Neural crest cell (in vitro differentiated cells): ENCODE measurements around the gene TBC1D14. TPM values are rescaled to one million over a fixed set of nuclear protein-coding genes. Genes with fewer than 3 reads are reported as not detected.

Source experiments
- DNase-seq: peaks from one replicate; pipeline ENCODE4 v3.0.0; 2021; ENCODE audit warnings: low read depth, mixed read lengths, low spot score
- H3K27ac Mint-ChIP-seq: one replicate; pipeline ENCODE4 v1.8.0; 2021; ENCODE audit warnings: mild to moderate bottlenecking, mixed read lengths; ENCODE audit not compliant: unreplicated experiment
- H3K27me3 Mint-ChIP-seq: 2 replicates; pipeline ENCODE4 v1.8.0; 2021; ENCODE audit warnings: low read depth, mild to moderate bottlenecking, mixed read lengths
- H3K36me3 Mint-ChIP-seq: 2 replicates; pipeline ENCODE4 v1.8.0; 2021; ENCODE audit warnings: low read depth, mild to moderate bottlenecking, mixed read lengths
- H3K4me1 Mint-ChIP-seq: 2 replicates; pipeline ENCODE4 v1.8.0; 2021; ENCODE audit warnings: mixed read lengths
- H3K4me3 Mint-ChIP-seq: one replicate; pipeline ENCODE4 v1.8.0; 2021; ENCODE audit warnings: mild to moderate bottlenecking, mixed read lengths
- H3K9me3 Mint-ChIP-seq: 2 replicates; pipeline ENCODE4 v1.8.0; 2021; ENCODE audit warnings: mixed read lengths
- total RNA-seq: library from RNA; stranded (reverse); gene quantifications from 2 replicates; pipeline ENCODE4 v1.2.1, GENCODE V29; 2021
- TF ChIP-seq, protein P1 (sequence below): fragments of 200-600 bp; sonication (generic); conservative IDR thresholded peaks from 2 replicates; pipeline ENCODE4 v1.5.0; 2021; ENCODE audit warnings: antibody characterized with exemption, mild to moderate bottlenecking

TBC1D14 gene
- total RNA-seq, 1 donor from 2014 or later = 56.3 TPM

GRCh38 chr4:7068883-7069282 is 159.3 kb downstream of the TBC1D14 start:
- H3K27ac Mint-ChIP-seq = no peak overlapping the region
- DNase-seq = no peak
- H3K4me3 Mint-ChIP-seq = peak overlapping the region; percentile 98
- TF ChIP-seq, protein P1, sequence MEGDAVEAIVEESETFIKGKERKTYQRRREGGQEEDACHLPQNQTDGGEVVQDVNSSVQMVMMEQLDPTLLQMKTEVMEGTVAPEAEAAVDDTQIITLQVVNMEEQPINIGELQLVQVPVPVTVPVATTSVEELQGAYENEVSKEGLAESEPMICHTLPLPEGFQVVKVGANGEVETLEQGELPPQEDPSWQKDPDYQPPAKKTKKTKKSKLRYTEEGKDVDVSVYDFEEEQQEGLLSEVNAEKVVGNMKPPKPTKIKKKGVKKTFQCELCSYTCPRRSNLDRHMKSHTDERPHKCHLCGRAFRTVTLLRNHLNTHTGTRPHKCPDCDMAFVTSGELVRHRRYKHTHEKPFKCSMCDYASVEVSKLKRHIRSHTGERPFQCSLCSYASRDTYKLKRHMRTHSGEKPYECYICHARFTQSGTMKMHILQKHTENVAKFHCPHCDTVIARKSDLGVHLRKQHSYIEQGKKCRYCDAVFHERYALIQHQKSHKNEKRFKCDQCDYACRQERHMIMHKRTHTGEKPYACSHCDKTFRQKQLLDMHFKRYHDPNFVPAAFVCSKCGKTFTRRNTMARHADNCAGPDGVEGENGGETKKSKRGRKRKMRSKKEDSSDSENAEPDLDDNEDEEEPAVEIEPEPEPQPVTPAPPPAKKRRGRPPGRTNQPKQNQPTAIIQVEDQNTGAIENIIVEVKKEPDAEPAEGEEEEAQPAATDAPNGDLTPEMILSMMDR = no peak
- peaks cover 42% of the 10 kb centered on the region for H3K4me1 Mint-ChIP-seq
- H3K36me3 Mint-ChIP-seq = peaks cover 5% of the 10 kb centered on the region
- no peaks in the 10 kb centered on the region for H3K9me3 Mint-ChIP-seq
- H3K27me3 Mint-ChIP-seq = peaks cover 19% of the 10 kb centered on the region

GRCh38 chr4:7070729-7071511 is 161.3 kb downstream of the TBC1D14 start:
- peak; percentile 83 for DNase-seq
- peaks cover 4% of the 10 kb centered on the region for H3K36me3 Mint-ChIP-seq
- H3K27me3 Mint-ChIP-seq = peaks cover 19% of the 10 kb centered on the region
- H3K27ac Mint-ChIP-seq = no peak overlapping the region
- peak overlapping the region; percentile 84 for H3K4me3 Mint-ChIP-seq
- H3K9me3 Mint-ChIP-seq = no peaks in the 10 kb centered on the region
- TF ChIP-seq, protein P1 = peak; percentile 98
- peaks cover 32% of the 10 kb centered on the region for H3K4me1 Mint-ChIP-seq

DNA sequence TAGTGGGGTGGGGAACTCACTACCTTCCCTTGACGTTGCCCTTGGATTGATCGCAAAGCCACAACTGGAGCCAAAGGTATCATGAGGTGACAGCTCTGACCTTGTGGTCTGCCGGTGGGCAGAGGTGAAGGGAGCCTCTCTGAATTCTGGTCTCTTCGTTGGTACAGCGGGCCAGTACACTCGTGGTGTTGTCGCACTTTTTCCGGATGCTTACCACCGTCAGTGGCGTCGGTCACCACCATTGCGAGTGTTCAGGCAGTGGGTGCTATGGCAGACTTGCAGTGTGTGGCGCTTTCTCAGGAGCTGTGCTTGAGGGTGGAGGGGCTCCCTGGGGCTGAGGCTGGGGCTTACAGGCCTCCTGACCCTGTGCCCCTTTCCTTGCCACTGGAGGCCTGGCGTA is 163.4 kb downstream of the TBC1D14 start:
- no peak for DNase-seq
- no peak overlapping the region for H3K27ac Mint-ChIP-seq
- TF ChIP-seq, protein P1 = no peak
- H3K36me3 Mint-ChIP-seq = peaks cover under 1% of the 10 kb centered on the region
- peaks cover 15% of the 10 kb centered on the region for H3K4me1 Mint-ChIP-seq
- no peaks in the 10 kb centered on the region for H3K9me3 Mint-ChIP-seq
- H3K27me3 Mint-ChIP-seq = peaks cover 24% of the 10 kb centered on the region
- H3K4me3 Mint-ChIP-seq = no peak overlapping the region

DNA sequence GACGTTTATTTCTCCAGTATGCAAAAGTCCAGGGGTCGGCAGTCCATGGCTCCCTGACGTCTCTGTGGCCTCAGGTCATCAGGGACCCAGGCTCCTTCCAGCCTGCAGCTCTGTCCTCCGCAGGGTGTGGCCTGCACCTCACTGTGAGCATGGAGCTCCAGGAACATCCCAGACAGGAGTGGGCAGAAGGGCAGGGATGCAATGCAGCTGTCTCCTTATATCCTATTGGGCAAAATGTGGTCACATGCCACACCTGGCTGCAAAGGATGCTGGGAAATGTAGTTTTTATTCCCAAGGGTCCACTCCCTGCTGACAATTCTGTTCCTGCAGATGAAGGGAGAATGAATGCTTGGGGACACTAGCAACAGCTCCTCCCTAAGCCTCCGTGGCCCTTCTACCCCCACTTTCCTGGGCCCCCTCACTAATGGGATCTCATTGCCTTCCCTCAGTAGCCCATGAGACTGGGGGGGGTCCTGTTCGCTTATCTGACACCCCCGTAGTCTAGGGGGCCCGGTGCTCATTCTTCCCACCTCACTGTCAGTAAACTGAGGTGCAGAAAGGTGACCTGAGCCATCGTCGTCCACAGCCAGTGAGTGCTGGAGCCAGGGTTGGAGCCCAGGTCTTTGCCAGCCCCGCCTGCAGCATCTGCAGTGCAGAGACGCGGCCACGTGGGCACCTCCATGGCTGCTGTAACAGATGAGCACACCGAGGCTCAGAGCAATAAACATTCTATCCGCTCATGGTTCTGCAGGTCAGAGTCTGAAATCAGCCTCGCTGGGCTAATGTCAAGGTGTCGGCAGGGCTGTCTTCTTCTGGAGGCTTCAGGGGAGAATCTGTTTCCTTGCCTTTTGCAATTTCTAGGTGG is 164.1 kb downstream of the TBC1D14 start:
- Mint-ChIP-seq H3K9me3 (no peaks in the 10 kb centered on the region), H3K27ac (no peak overlapping the region), H3K4me1 (peaks cover 10% of the 10 kb centered on the region), H3K36me3 (no peaks in the 10 kb centered on the region), H3K4me3 (peak overlapping the region; percentile 57), H3K27me3 (peaks cover 24% of the 10 kb centered on the region)
- TF ChIP-seq, protein P1 = no peak
- peak; percentile 33 for DNase-seq

DNA sequence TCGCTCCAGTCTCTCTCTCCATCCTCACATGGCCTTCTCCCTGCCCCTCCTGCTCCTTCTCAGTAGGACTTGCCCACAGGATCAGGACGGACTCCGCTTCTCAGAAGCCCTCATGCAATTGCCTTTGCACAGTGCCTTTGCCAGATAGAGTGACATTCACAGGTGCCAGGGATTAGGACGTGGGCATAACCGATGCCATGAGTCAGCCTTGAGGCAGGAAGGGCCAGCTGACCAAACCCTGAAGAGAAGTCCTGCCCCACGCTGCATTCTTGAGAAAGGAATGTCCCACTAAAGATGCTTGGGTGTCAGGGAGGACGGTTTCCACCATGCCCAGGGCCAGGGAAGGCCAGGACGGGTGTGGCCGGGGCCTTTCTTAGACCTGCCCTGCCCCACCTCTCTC is 164.8 kb downstream of the TBC1D14 start:
- no peak overlapping the region for H3K4me3 Mint-ChIP-seq
- peaks cover 3% of the 10 kb centered on the region for H3K9me3 Mint-ChIP-seq
- H3K27me3 Mint-ChIP-seq = peaks cover 26% of the 10 kb centered on the region
- TF ChIP-seq, protein P1 = no peak
- H3K36me3 Mint-ChIP-seq = no peaks in the 10 kb centered on the region
- peaks cover 7% of the 10 kb centered on the region for H3K4me1 Mint-ChIP-seq
- no peak overlapping the region for H3K27ac Mint-ChIP-seq
- no peak for DNase-seq
